Chondrocyte (in vitro differentiated cells): ENCODE data around the gene UPK1B. TPM values are rescaled to one million over a fixed set of nuclear protein-coding genes. Genes with fewer than 3 reads are reported as not detected.
"Not testable (repeated sequence)": the region's sequence is repeated elsewhere in the genome, so short reads cannot be mapped to it uniquely, and the experiment has no call there.

Experiments used
- DNase-seq: peaks from one replicate; pipeline ENCODE4 v3.0.0; 2021; ENCODE audit warnings: mixed read lengths, low spot score
- H3K27ac Mint-ChIP-seq: one replicate; pipeline ENCODE4 v1.8.0; 2021; ENCODE audit warnings: mild to moderate bottlenecking, moderate library complexity, mixed read lengths; ENCODE audit not compliant: unreplicated experiment
- H3K27me3 Mint-ChIP-seq: 2 replicates; pipeline ENCODE4 v1.8.0; 2021; ENCODE audit warnings: low read depth, mixed read lengths
- H3K36me3 Mint-ChIP-seq: 2 replicates; pipeline ENCODE4 v1.8.0; 2021; ENCODE audit warnings: low read depth, mixed read lengths
- H3K4me1 Mint-ChIP-seq: 2 replicates; pipeline ENCODE4 v1.8.0; 2021; ENCODE audit warnings: low read depth, mild to moderate bottlenecking, mixed read lengths
- H3K4me3 Mint-ChIP-seq: one replicate; pipeline ENCODE4 v1.8.0; 2021; ENCODE audit warnings: mild to moderate bottlenecking, moderate library complexity, mixed read lengths; ENCODE audit not compliant: unreplicated experiment
- H3K9me3 Mint-ChIP-seq: 2 replicates; pipeline ENCODE4 v1.8.0; 2021; ENCODE audit warnings: low read depth, mixed read lengths
- total RNA-seq: library from RNA; stranded (reverse); gene quantifications from 3 replicates; pipeline ENCODE4 v1.2.1, GENCODE V29; 2021
- TF ChIP-seq, protein P1 (sequence below): fragments of 200-600 bp; sonication (generic); IDR thresholded peaks from 2 replicates; pipeline ENCODE4 v1.5.0; 2021; ENCODE audit warnings: antibody characterized with exemption, mild to moderate bottlenecking, moderate library complexity

UPK1B gene
- total RNA-seq, 1 donor from 2014 or later, result not detected

- TF ChIP-seq, protein P1, sequence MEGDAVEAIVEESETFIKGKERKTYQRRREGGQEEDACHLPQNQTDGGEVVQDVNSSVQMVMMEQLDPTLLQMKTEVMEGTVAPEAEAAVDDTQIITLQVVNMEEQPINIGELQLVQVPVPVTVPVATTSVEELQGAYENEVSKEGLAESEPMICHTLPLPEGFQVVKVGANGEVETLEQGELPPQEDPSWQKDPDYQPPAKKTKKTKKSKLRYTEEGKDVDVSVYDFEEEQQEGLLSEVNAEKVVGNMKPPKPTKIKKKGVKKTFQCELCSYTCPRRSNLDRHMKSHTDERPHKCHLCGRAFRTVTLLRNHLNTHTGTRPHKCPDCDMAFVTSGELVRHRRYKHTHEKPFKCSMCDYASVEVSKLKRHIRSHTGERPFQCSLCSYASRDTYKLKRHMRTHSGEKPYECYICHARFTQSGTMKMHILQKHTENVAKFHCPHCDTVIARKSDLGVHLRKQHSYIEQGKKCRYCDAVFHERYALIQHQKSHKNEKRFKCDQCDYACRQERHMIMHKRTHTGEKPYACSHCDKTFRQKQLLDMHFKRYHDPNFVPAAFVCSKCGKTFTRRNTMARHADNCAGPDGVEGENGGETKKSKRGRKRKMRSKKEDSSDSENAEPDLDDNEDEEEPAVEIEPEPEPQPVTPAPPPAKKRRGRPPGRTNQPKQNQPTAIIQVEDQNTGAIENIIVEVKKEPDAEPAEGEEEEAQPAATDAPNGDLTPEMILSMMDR, result no peak
- H3K4me3 Mint-ChIP-seq, result peak overlapping the region; percentile 4
- H3K27ac Mint-ChIP-seq, result peak overlapping the region; percentile 36
- no peaks in the 10 kb centered on the region for H3K9me3 Mint-ChIP-seq
- no peaks in the 10 kb centered on the region for H3K27me3 Mint-ChIP-seq
- no peak for DNase-seq
- H3K4me1 Mint-ChIP-seq, result peaks cover 36% of the 10 kb centered on the region
- peaks cover 4% of the 10 kb centered on the region for H3K36me3 Mint-ChIP-seq
Observed at GRCh38 chr3:119238363-119238762, 65.0 kb downstream of the UPK1B start.

DNA sequence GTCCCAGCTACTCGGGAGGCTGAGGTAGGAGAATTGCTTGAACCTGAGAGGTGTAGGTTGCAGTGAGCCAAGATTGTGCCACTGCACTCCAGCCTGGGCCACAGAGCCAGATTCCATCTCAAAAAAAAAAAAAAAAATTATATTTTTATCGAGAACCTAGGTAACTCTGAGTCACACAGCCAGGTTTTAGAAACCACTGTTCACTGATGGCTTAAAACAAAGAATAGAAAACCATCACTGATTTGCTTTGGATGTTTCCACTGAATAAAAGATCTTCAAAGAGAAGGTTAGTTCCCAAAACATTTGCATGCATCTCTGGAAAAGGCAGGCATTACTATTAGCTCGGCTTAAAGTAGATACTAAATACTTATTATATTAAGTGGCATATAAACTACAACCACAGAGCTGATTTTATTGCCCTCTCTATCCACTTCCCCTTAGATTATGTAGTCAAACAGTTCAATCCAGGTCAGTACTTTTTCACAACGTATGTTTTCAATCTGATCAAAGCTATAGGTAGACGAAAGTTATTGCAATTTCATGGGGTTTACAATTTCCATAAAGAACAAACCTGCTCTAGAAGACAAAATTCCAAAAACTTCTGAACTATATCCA lies 65.9 kb downstream of the UPK1B start:
- Mint-ChIP-seq H3K9me3 (no peaks in the 10 kb centered on the region), H3K36me3 (peaks cover 4% of the 10 kb centered on the region), H3K4me1 (peaks cover 36% of the 10 kb centered on the region), H3K27ac (peak overlapping the region; percentile 94), H3K4me3 (peak overlapping the region; percentile 83), H3K27me3 (no peaks in the 10 kb centered on the region)
- no peak for DNase-seq
- TF ChIP-seq, protein P1, result no peak

GRCh38 chr3:119240101-119240590 lies 66.7 kb downstream of the UPK1B start:
- H3K27me3 Mint-ChIP-seq, result no peaks in the 10 kb centered on the region
- no peaks in the 10 kb centered on the region for H3K9me3 Mint-ChIP-seq
- peaks cover 29% of the 10 kb centered on the region for H3K4me1 Mint-ChIP-seq
- H3K27ac Mint-ChIP-seq, result peak overlapping the region; percentile 94
- peak overlapping the region; percentile 83 for H3K4me3 Mint-ChIP-seq
- H3K36me3 Mint-ChIP-seq, result peaks cover 2% of the 10 kb centered on the region
- TF ChIP-seq, protein P1, result no peak
- no peak for DNase-seq

GRCh38 chr3:119240591-119241434 lies 67.4 kb downstream of the UPK1B start, which contains the start of gene B4GALT4:
TSS of gene B4GALT4 (minus strand) at chr3:119240878. CDS start at chr3:119230099, 10,779 bp downstream.
- peak; percentile 97 for DNase-seq
- TF ChIP-seq, protein P1, result no peak
- Mint-ChIP-seq H3K4me1 (peaks cover 22% of the 10 kb centered on the region), H3K4me3 (peak within 1 kb of the TSS; percentile 83), H3K27me3 (no peaks in the 10 kb centered on the region), H3K27ac (peak within 1 kb of the TSS; percentile 94), H3K36me3 (peaks cover 2% of the 10 kb centered on the region), H3K9me3 (no peaks in the 10 kb centered on the region)

DNA sequence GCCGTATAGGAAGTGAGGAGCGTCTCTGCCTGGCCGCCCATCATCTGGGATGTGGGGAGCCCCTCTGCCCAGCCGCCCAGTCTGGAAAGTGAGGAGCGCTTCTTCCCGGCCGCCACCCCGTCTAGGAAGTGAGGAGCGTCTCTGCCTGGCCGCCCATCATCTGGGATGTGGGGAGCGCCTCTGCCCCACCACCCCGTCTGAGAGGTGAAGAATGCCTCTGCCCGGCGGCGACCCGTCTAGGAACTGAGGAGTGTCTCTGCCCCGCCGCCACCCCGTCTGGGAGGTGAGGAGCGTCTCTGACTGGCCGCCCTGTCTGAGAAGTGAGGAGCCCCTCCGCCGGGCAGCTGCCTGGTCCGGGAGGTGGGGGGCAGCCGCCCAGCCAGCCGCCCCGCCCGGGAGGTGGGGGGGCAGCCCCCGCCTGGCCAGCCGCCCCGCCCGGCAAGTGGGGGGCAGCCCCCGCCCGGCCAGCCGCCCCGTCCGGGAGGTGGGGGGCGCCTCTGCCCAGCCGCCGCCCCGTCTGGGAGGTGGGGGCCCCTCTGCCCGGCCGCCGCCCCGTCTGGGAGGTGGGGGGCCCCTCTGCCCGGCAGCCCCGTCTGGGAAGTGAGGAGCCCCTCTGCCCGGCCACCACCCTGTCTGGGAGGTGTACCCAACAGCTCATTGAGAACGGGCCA lies 69.1 kb downstream of the UPK1B start:
- not testable (repeated sequence) for H3K27ac Mint-ChIP-seq, H3K4me3 Mint-ChIP-seq, H3K36me3 Mint-ChIP-seq, H3K9me3 Mint-ChIP-seq, H3K27me3 Mint-ChIP-seq, DNase-seq
- H3K4me1 Mint-ChIP-seq, result peaks cover 21% of the 10 kb centered on the region

- not testable (repeated sequence) for H3K9me3 Mint-ChIP-seq, H3K27me3 Mint-ChIP-seq, H3K36me3 Mint-ChIP-seq, H3K27ac Mint-ChIP-seq, DNase-seq, H3K4me3 Mint-ChIP-seq
- H3K4me1 Mint-ChIP-seq, result peaks cover 21% of the 10 kb centered on the region
Observed at GRCh38 chr3:119243058-119243529, 69.7 kb downstream of the UPK1B start.
